ENCODE results near the gene FAM13A.

DNA sequence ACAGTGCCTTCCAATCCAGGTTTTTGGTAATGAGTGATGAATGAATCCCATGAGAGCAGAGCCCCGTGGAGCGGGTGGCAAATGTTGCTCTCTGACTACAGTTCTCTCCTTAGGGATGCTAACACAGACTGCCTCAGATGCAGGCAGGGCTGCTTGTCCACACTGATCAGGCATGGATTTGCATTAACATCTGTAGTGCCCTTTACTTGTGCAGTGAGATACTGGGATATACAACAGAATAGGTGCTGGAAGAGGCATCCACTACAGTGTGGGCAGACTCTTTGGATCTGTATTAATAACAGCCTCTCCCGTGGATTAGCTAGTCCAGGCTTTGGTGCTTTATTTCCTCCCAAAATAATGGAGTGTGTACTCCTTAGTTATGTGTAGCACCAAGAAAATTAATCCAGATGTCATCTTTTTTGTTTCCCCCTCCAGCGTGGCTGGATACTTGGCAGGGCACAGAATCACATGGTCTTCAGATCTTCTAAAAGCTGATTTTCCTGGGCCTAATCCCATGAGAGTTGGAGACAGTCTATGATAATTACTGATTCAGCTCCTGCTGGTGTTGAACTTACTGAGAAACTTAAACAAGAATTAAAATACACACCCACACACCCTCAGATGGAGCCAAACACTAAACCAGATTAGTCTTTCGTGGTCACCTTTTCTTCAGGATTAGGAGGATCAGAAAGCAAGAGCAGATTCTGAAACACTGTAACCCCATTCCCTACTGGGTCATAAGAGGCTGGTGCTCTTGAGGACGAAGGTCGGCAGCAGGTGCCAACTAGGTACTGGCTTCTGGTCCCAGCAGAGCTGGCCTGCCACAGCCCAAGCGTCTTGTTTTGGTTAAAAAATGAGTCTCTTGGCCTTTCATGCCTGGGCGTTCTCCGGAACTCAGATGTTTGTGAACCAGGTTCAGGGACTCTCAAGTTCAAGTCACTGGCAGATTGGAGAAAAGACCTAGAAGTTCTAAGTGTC is 336.2 kb downstream of the FAM13A start:
- TF ChIP-seq, protein P1, sequence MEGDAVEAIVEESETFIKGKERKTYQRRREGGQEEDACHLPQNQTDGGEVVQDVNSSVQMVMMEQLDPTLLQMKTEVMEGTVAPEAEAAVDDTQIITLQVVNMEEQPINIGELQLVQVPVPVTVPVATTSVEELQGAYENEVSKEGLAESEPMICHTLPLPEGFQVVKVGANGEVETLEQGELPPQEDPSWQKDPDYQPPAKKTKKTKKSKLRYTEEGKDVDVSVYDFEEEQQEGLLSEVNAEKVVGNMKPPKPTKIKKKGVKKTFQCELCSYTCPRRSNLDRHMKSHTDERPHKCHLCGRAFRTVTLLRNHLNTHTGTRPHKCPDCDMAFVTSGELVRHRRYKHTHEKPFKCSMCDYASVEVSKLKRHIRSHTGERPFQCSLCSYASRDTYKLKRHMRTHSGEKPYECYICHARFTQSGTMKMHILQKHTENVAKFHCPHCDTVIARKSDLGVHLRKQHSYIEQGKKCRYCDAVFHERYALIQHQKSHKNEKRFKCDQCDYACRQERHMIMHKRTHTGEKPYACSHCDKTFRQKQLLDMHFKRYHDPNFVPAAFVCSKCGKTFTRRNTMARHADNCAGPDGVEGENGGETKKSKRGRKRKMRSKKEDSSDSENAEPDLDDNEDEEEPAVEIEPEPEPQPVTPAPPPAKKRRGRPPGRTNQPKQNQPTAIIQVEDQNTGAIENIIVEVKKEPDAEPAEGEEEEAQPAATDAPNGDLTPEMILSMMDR (IDR thresholded peaks at IDR 0.05; ENCODE audit: extremely low read depth in 1 of 2, insufficient read depth in 1 of 2, low read depth in 1 of 2, low read length in 2 of 2) = no peak
- TF ChIP-seq POLR2A (IDR thresholded peaks at IDR 0.05; ENCODE audit: low read depth, low read length) (no peak), POLR2AphosphoS5 (IDR thresholded peaks at IDR 0.05; ENCODE audit: insufficient read depth, low read depth, low read length) (no peak)
